Keratinocyte (primary cell): Measurements from ENCODE around the gene RXRA. TPM values are rescaled to one million over a fixed set of nuclear protein-coding genes. Genes with fewer than 3 reads are reported as not detected.

Source experiments
- DNase-seq: peaks from one replicate; pipeline ENCODE4 v3.0.0-alpha.2; 2011; ENCODE audit warnings: low read depth, missing footprints, low spot score
- FAIRE-seq: peaks from 2 replicates; lab custom pipeline; 2011; peaks lifted over from hg19 to GRCh38; lab: Jason Lieb, UNC
- H2AFZ ChIP-seq: 2 replicates; pipeline ENCODE4 v1.6.0; 2012; ENCODE audit warnings: low read length, control low read depth, inconsistent platforms; ENCODE audit not compliant: control insufficient read depth
- H3K27ac ChIP-seq: 2 replicates; pipeline ENCODE4 v1.5.1; 2011; ENCODE audit warnings: low read length; ENCODE audit not compliant: control insufficient read depth, insufficient read depth
- H3K27me3 ChIP-seq: 3 replicates; pipeline ENCODE4 v1.6.0; 2011; ENCODE audit warnings: low read length; ENCODE audit not compliant: control insufficient read depth, insufficient read depth; ENCODE audit errors: extremely low read depth
- H3K36me3 ChIP-seq, 2 experiments: 2 replicates in 1 of 2; 3 replicates in 1 of 2; pipeline ENCODE4 v1.5.1; 2011; ENCODE audit warnings: low read length in 2 of 2, mild to moderate bottlenecking in 1 of 2; ENCODE audit not compliant: control insufficient read depth in 2 of 2, insufficient read depth in 2 of 2; ENCODE audit errors: extremely low read depth in 1 of 2
- H3K4me1 ChIP-seq: 3 replicates; pipeline ENCODE4 v1.5.1; 2011; ENCODE audit warnings: low read length; ENCODE audit not compliant: control insufficient read depth, insufficient read depth; ENCODE audit errors: extremely low read depth
- H3K4me2 ChIP-seq: 3 replicates; pipeline ENCODE4 v1.6.0; 2011; ENCODE audit warnings: low read depth, low read length; ENCODE audit not compliant: control insufficient read depth, insufficient read depth; ENCODE audit errors: extremely low read depth
- H3K4me3 ChIP-seq, 3 experiments: fragments of 200-600 bp in 1 of 3; sonication (generic) in 1 of 3; 2 replicates in 2 of 3; 3 replicates in 1 of 3; pipeline ENCODE4 v1.5.1; 2011 to 2016; ENCODE audit warnings: low read length in 3 of 3, mild to moderate bottlenecking in 3 of 3, control low read depth in 2 of 3, inconsistent platforms in 1 of 3, low read depth in 1 of 3, mixed read lengths in 1 of 3, mixed run types in 1 of 3, moderate library complexity in 1 of 3; ENCODE audit not compliant: control insufficient read depth in 2 of 3, insufficient read depth in 2 of 3; ENCODE audit errors: extremely low read depth in 1 of 3
- H3K79me2 ChIP-seq: 2 replicates; pipeline ENCODE4 v1.6.0; 2012; ENCODE audit warnings: low read length; ENCODE audit not compliant: control insufficient read depth, insufficient read depth
- H3K9ac ChIP-seq: 3 replicates; pipeline ENCODE4 v1.6.0; 2011; ENCODE audit warnings: low read length; ENCODE audit not compliant: control insufficient read depth, insufficient read depth; ENCODE audit errors: extremely low read depth
- H3K9me1 ChIP-seq: 3 replicates; pipeline ENCODE4 v1.6.0; 2011; ENCODE audit warnings: low read length; ENCODE audit not compliant: control insufficient read depth, insufficient read depth; ENCODE audit errors: extremely low read depth
- H3K9me3 ChIP-seq: 2 replicates; pipeline ENCODE4 v1.5.1; 2012; ENCODE audit warnings: low read depth, low read length; ENCODE audit not compliant: control insufficient read depth
- H4K20me1 ChIP-seq: 3 replicates; pipeline ENCODE4 v1.6.0; 2011; ENCODE audit warnings: low read length; ENCODE audit not compliant: control insufficient read depth, insufficient read depth; ENCODE audit errors: extremely low read depth
- CTCF ChIP-seq, 3 experiments: IDR thresholded peaks in 1 of 3; conservative IDR thresholded peaks in 1 of 3; optimal IDR thresholded peaks in 1 of 3; 2 replicates in 2 of 3; 3 replicates in 1 of 3; pipeline versions ENCODE3 to v1.5.1; 2011; ENCODE audit warnings: low read length in 3 of 3, mild to moderate bottlenecking in 3 of 3, moderate library complexity in 2 of 3, control low read depth in 1 of 3, inconsistent platforms in 1 of 3; ENCODE audit not compliant: insufficient read depth in 2 of 3; ENCODE audit errors: extremely low read depth in 1 of 3
- EZH2 ChIP-seq: IDR thresholded peaks from one replicate; pipeline ENCODE4 v1.6.1; 2012; ENCODE audit warnings: inconsistent platforms, mild to moderate bottlenecking, low read length, moderate library complexity
- dilution Hi-C: fragments of 300-500 bp; cut with MboI; formaldehyde crosslinking; loops from one replicate; pipeline ENCODE4 v1.7.0; 2020; ENCODE audit warnings: low sequenced_read_pairs; ENCODE audit not compliant: extremely low pct_ligation_motif_present
- polyA plus RNA-seq, 5 experiments: library from polyadenylated mRNA; depleted of rRNA in 3 of 5; stranded (reverse) in 3 of 5; stranded (forward) in 1 of 5; unstranded in 1 of 5; fragments of >200 nt; gene quantifications; 1 replicate in 1 of 5; 2 replicates in 3 of 5; 3 replicates in 1 of 5; pipeline versions ENCODE4 v1.2.1 to v1.2.3, GENCODE V29; 2011 to 2012; ENCODE audit warnings: missing spikeins in 2 of 5, low read depth in 1 of 5, low replicate concordance in 1 of 5

RXRA gene
- polyA plus RNA-seq, 1 donor (not counting 4 experiments of a cell fraction or from before 2014, with no cell fraction given): 9.7 TPM

DNA sequence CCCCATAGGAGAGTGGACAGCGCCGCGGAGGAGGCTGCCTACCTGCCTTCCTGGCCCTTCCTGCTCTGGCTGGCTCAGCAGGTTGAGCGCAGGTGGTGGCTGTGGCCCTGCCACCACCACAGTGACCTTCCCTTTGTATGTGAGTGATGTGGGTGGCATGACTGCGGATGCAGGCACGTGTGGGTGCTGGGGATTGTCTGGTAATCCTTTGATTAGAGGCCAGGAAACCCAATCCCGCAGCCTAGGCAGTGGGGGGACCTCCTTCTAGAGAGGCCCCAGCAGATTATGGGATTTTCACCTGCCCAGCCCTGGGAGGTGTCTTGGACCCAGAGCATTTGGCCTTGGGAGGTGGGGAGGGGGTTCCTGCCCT lies 16.5 kb downstream of the RXRA start:
- DNase-seq: no peak
- Histone ChIP-seq H3K4me2 (no peak overlapping the region), H3K27me3 (no peaks in the 10 kb centered on the region), H3K36me3 (peaks cover 1 to 4% of the 10 kb centered on the region in 2 experiments), H3K9me3 (no peaks in the 10 kb centered on the region), H3K79me2 (peaks cover 96% of the 10 kb centered on the region), H4K20me1 (peaks cover 27% of the 10 kb centered on the region), H3K4me3 (no peak overlapping the region), H3K27ac (no peak overlapping the region), H2AFZ (no peak overlapping the region), H3K9me1 (peaks cover 5% of the 10 kb centered on the region), H3K4me1 (peaks cover 24% of the 10 kb centered on the region), H3K9ac (no peak overlapping the region)
- dilution Hi-C loops: no loop called here
- FAIRE-seq: no peak
- TF ChIP-seq EZH2 (no peak), CTCF (optimal IDR thresholded peaks at IDR 0.05 in 1 of 3, IDR thresholded peaks at IDR 0.05 in 1 of 3, conservative IDR thresholded peaks at IDR 0.05 in 1 of 3; ENCODE audit: extremely low read depth in 1 of 3, insufficient read depth in 2 of 3, low read length in 3 of 3) (no peak)

GRCh38 chr9:134343637-134344036 lies 17.4 kb downstream of the RXRA start:
- no peak overlapping the region for H3K9ac ChIP-seq
- H3K4me1 ChIP-seq: peaks cover 24% of the 10 kb centered on the region
- FAIRE-seq (no peak), DNase-seq (no peak)
- no peaks in the 10 kb centered on the region for H3K27me3 ChIP-seq
- peak overlapping the region; percentile 58 for H3K27ac ChIP-seq
- H3K9me1 ChIP-seq: peaks cover 5% of the 10 kb centered on the region
- peak overlapping the region; percentile 59 for H3K4me2 ChIP-seq
- no peak for TF ChIP-seq EZH2
- TF ChIP-seq CTCF (optimal IDR thresholded peaks at IDR 0.05 in 1 of 3, IDR thresholded peaks at IDR 0.05 in 1 of 3, conservative IDR thresholded peaks at IDR 0.05 in 1 of 3; ENCODE audit: extremely low read depth in 1 of 3, insufficient read depth in 2 of 3, low read length in 3 of 3): no peak
- peaks cover 96% of the 10 kb centered on the region for H3K79me2 ChIP-seq
- no peaks in the 10 kb centered on the region for H3K9me3 ChIP-seq
- H3K36me3 ChIP-seq: peaks cover 1 to 4% of the 10 kb centered on the region in 2 experiments
- H3K4me3 ChIP-seq: no peak overlapping the region
- no peak overlapping the region for H2AFZ ChIP-seq
- dilution Hi-C loops: no loop called here
- H4K20me1 ChIP-seq: peaks cover 29% of the 10 kb centered on the region
